GM10266 (cell line): ENCODE data around the gene SEMA3D.
A peak's percentile ranks its signal among the peaks of the same experiment; 100 is the strongest.

Experiments used
- DNase-seq: peaks from one replicate; pipeline ENCODE4 v3.0.0; 2012; ENCODE audit errors: extremely low spot score
- TF ChIP-seq, protein P1 (sequence below): IDR thresholded peaks from 2 replicates; pipeline ENCODE4 v1.5.1; 2012; ENCODE audit warnings: mild to moderate bottlenecking, low read depth; ENCODE audit not compliant: control insufficient read depth, insufficient read depth; ENCODE audit errors: missing control alignments

The SEMA3D gene

DNA sequence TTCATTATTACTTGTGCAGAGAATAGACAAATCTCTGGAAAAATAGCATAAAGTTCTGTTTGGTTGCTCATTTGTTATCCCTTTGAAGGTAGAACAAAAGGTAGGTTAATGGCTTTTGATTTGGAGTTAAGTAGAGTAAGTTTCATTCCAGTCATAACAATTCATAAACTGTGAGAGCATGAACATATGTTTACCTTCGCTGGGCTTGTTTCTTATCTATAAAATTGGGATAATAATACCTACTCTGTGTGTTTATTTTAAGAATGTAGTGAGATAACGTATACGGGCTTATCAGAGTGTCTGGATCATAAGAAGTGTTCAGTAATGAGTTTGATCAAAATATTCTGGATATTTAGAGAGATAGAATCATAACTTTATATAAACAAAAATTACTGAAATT lies 155.4 kb downstream of the SEMA3D start:
- TF ChIP-seq, protein P1, sequence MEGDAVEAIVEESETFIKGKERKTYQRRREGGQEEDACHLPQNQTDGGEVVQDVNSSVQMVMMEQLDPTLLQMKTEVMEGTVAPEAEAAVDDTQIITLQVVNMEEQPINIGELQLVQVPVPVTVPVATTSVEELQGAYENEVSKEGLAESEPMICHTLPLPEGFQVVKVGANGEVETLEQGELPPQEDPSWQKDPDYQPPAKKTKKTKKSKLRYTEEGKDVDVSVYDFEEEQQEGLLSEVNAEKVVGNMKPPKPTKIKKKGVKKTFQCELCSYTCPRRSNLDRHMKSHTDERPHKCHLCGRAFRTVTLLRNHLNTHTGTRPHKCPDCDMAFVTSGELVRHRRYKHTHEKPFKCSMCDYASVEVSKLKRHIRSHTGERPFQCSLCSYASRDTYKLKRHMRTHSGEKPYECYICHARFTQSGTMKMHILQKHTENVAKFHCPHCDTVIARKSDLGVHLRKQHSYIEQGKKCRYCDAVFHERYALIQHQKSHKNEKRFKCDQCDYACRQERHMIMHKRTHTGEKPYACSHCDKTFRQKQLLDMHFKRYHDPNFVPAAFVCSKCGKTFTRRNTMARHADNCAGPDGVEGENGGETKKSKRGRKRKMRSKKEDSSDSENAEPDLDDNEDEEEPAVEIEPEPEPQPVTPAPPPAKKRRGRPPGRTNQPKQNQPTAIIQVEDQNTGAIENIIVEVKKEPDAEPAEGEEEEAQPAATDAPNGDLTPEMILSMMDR, result no peak
- DNase-seq, result no peak

DNA sequence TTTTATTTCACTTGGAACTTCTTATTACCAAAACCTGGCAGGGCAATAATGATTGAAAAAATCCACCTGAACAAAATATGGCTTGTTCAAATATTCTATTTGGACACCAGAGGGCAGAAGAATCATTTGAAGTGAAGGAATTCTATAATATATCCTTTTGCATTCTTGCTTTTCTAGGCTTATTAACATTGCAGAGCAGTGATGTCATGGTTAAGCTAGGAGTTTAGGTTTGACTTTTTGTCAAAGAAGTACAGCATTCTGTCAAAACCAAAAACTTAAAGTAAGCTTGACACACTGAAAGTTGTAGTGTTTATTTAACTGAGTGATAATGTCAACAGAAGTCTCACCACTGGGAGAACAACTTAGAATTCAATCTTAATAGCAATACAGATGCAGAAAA lies 156.0 kb downstream of the SEMA3D start:
- DNase-seq, result no peak
- TF ChIP-seq, protein P1, result peak; percentile 39

DNA sequence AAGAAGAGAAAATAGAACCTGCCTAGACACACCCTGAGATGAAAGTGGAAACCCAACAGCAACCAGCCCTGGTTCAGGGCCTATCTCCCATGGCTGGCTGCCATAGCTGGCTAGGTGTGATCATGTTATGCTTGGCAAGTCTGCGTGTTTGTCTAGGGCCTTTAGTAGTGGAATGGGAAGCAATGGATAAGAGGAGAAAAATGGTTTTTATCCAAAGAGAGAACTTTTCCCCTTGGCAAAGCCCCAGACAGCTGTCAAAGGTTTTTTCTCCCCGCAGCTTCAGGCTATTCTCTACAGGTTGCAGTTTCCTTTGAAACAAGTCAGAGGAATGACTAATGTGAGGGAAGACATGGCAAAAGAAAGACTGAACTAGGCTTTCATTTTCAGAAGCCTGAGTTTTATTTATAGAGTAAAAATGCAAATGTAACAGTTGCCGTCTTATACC lies 161.5 kb downstream of the SEMA3D start:
- TF ChIP-seq, protein P1, result no peak
- no peak for DNase-seq

GRCh38 chr7:85023916-85024315 lies 162.9 kb downstream of the SEMA3D start:
- TF ChIP-seq, protein P1, result no peak
- DNase-seq, result no peak

DNA sequence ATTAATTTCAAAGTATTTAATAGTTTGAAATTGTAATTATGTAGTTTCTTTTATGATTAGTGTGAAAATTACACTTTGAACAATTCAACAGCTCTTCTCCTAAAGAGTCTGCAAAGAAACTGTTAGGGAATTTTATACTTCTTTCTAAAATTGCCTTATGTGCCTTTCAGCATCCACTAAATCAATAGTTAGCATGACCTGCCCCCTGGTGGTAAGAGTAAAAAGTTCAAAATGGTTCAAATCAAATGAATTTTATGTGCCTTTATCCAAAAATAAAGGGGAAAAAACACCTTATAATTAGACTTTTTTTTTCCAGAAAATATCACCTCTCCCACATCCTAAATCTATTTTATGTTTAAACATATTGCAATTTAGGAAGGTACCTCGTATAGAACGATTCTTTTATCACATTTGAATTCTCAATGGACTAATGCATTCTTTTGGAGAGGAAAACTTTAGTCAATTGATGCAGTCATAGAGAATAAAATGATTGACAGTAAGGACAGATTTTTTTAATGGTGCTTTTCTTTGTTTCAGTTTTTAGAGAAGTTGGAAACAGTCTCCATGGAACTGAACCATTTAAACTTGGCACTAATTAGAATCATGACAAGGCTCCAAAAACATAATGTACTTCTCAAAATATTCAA lies 163.7 kb downstream of the SEMA3D start:
- no peak for DNase-seq
- TF ChIP-seq, protein P1, result peak; percentile 60

DNA sequence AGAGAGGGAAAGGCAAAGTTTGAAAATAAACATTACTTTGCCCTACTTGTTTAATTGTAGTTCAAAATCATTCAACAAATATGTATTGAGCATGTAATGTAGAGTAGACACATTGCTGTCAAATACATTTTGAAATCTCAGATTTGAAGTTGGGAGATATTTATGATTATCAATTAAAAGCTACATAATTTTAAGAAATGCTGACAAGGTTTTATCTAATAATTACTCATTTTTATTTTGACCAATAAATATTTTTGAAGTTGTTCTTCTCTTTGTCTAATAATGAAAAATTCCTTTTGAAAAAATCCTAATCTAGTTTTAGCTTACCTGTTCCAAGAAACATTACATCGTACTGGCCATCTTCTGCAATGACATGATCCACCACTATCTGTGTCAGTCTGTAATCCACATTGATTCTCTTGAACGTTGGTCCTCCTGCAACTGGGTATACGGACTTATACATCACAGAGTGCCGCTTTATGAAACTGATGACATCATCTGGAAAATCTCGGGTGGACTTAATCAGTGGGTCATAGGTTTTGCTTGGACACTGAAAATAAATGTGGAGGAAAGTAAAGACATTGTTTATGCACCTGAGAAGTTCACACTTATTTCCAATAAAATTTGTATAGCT lies 164.7 kb downstream of the SEMA3D start:
- no peak for DNase-seq
- TF ChIP-seq, protein P1, result no peak

- no peak for DNase-seq
- TF ChIP-seq, protein P1, result no peak
These were observed 165.7 kb downstream of the SEMA3D start for GRCh38 chr7:85021101-85021704.
